Ectodermal cell (in vitro differentiated cells): ENCODE results near the gene ZNF426.

Source experiments
- H3K27ac ChIP-seq: 2 replicates; pipeline ENCODE4 v1.7.0; 2013; ENCODE audit warnings: mild to moderate bottlenecking, low read depth, low read length; ENCODE audit not compliant: insufficient read depth, poor library complexity, severe bottlenecking
- H3K27me3 ChIP-seq: 2 replicates; pipeline ENCODE4 v1.7.0; 2013; ENCODE audit warnings: mild to moderate bottlenecking, low read length; ENCODE audit not compliant: insufficient read depth, control insufficient read depth, poor library complexity, severe bottlenecking
- H3K36me3 ChIP-seq: one replicate; pipeline ENCODE4 v1.7.0; 2013; ENCODE audit warnings: low read length; ENCODE audit not compliant: control insufficient read depth, insufficient read depth
- H3K4me1 ChIP-seq: one replicate; pipeline ENCODE4 v1.7.0; 2013; ENCODE audit warnings: low read length; ENCODE audit not compliant: control insufficient read depth, insufficient read depth
- H3K4me3 ChIP-seq: 2 replicates; pipeline ENCODE4 v1.7.0; 2013; ENCODE audit warnings: low read depth, low read length, control low read depth; ENCODE audit not compliant: insufficient read depth
- H3K9me3 ChIP-seq: 2 replicates; pipeline ENCODE4 v1.7.0; 2013; ENCODE audit warnings: mild to moderate bottlenecking, low read length, moderate library complexity; ENCODE audit not compliant: control insufficient read depth
- WGBS, 2 experiments: methylation state at CpG; one replicate each; pipeline ENCODE4 v1.1.7; 2013; ENCODE audit warnings: missing lambda C conversion rate in 2 of 2; 5-methylcytosine and 5-hydroxymethylcytosine counted together

The ZNF426 gene

DNA sequence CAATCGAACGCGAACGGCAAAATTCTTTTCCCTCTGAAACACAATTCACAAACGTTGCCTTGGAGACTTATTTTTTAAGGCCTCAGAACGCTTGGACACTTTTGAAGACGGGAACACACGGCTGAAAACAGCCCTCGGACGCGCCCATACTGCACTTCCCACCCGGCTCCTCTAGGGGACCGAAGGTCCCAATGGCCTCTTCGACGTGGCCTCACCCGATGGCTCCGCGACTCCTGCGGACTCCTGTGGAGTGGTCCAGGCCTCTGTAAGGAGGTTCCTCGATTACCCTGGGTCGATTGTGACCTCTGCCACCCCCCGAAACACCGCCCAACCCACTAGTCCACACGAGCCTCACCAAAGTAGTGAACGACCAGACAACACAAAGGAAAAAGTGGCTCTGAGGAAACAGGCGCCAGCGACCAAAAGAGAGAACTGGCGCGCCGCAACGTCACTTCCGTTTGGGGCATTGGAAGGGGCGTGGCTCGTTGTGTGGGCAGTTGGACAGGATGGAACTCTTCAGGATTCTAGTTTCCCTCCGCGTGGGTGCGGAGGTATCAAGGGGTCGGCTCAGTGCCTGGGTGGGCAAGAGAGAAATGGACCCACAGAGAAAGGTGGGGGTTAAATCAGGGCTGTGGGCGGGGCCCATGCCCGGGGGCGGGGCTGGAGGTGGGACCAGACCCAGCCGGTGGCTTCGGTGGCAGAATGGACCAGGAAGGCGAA lies 40.1 kb downstream of the ZNF426 start, which contains the start of gene ZNF560:
Gene ZNF560 (minus strand): TSS at position 434 of the 720 bp plus-strand sequence. CDS start 23,303 bp downstream, outside the sequence.
- Histone ChIP-seq H3K9me3 (peaks cover 10% of the 10 kb centered on the region), H3K27me3 (no peaks in the 10 kb centered on the region), H3K4me3 (no peak within 1 kb of the TSS), H3K27ac (no peak within 1 kb of the TSS), H3K36me3 (no peaks in the 10 kb centered on the region), H3K4me1 (no peaks in the 10 kb centered on the region)
- 67% methylated on average over 44 of the region's 44 CpGs for WGBS, 2 experiments

DNA sequence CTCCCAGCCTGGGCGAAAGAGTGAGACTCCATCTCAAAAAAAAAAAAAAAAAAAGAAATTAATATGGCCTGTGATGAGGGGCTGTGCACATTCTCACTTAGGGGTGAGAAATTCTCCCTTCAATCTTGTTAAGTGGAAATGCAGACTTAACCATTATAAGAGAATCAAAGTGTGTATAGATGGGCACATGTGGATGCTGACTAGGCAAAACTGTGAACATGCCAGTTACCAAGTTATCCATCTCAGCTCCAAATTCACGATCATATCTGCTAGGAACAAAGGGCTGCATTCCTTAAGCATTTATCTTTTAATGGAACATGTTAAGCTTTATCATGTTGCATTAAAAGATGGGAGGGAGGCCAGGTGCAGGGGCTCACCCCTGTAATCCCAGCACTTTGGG lies 44.3 kb downstream of the ZNF426 start:
- no peaks in the 10 kb centered on the region for H3K27me3 ChIP-seq
- peaks cover 12% of the 10 kb centered on the region for H3K9me3 ChIP-seq
- no peak overlapping the region for H3K27ac ChIP-seq
- WGBS, 2 experiments: 83 to 90% methylated on average over 1 of the region's 2 CpGs
- H3K4me1 ChIP-seq: no peaks in the 10 kb centered on the region
- H3K36me3 ChIP-seq: no peaks in the 10 kb centered on the region
- no peak overlapping the region for H3K4me3 ChIP-seq

DNA sequence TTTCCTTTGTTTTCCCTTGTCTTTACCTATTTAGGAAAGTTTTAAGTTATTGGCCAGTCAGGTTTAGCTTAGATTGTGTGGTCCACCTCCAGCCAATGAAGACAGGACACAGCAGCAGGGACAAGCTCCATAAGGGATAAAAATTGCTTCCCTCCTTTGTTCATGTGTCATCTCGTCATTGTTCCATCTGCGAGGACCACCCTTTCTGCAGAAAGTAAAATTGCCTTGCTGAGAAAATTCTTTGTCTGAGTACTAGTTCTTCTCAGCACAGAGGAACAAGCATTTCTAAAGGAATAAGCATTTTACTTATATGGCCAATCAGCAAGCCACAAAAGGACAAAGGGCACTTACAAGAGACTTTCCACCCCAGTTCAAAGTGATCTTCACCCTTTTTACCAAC lies 51.4 kb downstream of the ZNF426 start:
- Histone ChIP-seq H3K27ac (no peak overlapping the region), H3K9me3 (peaks cover 14% of the 10 kb centered on the region), H3K4me1 (no peaks in the 10 kb centered on the region), H3K36me3 (no peaks in the 10 kb centered on the region), H3K27me3 (no peaks in the 10 kb centered on the region), H3K4me3 (no peak overlapping the region)
- 77 to 86% methylated on average over 2 of the region's 2 CpGs for WGBS, 2 experiments

DNA sequence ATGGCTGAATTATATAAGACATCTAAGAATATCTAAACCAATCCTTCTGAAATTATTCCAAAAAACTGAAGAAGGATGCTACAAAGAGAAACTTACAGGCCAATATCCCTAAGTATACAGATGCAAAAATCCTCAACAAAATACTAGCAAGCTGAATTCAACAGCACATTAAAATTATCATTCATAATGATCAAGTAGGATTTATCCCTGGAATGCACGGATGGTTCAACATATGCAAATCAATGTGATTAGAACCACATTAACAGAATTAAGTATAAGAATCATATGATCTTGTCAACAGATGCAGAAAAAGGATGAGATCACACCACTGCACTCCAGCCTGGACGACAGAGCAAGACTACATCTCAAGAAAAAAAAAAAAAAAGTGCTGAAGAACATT lies 53.3 kb downstream of the ZNF426 start:
- 63 to 74% methylated on average over 1 to 2 of the region's 2 CpGs for WGBS, 2 experiments

DNA sequence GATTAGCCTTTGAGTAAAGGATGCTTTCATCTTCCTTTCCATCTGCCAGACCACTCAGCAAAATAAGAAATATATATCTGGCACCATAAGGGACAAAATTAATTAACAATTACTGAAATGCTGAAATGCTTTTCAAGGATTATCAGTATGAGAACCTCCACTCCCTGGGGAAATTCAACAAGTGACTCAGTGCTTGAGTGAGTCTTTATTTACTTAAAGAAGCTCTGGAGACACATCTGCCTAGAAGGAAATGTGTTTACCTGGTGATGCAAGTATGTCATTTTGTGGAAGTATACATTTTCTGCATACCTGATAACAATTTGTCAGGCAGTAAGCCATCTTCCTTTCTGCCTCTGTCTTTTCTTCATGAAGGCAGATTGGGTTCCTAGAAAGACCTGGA lies 63.5 kb downstream of the ZNF426 start:
- H3K27ac ChIP-seq: no peak overlapping the region
- no peaks in the 10 kb centered on the region for H3K27me3 ChIP-seq
- H3K4me1 ChIP-seq: no peaks in the 10 kb centered on the region
- no peak overlapping the region for H3K4me3 ChIP-seq
- no peaks in the 10 kb centered on the region for H3K36me3 ChIP-seq
- H3K9me3 ChIP-seq: peaks cover 7% of the 10 kb centered on the region

More for the DNA sequence above, 53.3 kb downstream of the ZNF426 start:
- H3K4me3 ChIP-seq: no peak overlapping the region
- no peaks in the 10 kb centered on the region for H3K36me3 ChIP-seq
- H3K9me3 ChIP-seq: peaks cover 13% of the 10 kb centered on the region
- H3K4me1 ChIP-seq: no peaks in the 10 kb centered on the region
- H3K27me3 ChIP-seq: no peaks in the 10 kb centered on the region
- no peak overlapping the region for H3K27ac ChIP-seq
